HuH-7 (cell line): ENCODE results near the gene NANOS1.
"Not testable (repeated sequence)": the region's sequence is repeated elsewhere in the genome, so short reads cannot be mapped to it uniquely, and the experiment has no call there.

Source experiments
- DNase-seq: peaks from one replicate; pipeline ENCODE4 v3.0.0; 2011; ENCODE audit warnings: low spot score

NANOS1 gene

GRCh38 chr10:119007211-119007574 is 22.3 kb upstream of the NANOS1 start:
- no peak for DNase-seq

- DNase-seq = no peak
Measured at GRCh38 chr10:119020627-119020946, 8.9 kb upstream of the NANOS1 start.

DNA sequence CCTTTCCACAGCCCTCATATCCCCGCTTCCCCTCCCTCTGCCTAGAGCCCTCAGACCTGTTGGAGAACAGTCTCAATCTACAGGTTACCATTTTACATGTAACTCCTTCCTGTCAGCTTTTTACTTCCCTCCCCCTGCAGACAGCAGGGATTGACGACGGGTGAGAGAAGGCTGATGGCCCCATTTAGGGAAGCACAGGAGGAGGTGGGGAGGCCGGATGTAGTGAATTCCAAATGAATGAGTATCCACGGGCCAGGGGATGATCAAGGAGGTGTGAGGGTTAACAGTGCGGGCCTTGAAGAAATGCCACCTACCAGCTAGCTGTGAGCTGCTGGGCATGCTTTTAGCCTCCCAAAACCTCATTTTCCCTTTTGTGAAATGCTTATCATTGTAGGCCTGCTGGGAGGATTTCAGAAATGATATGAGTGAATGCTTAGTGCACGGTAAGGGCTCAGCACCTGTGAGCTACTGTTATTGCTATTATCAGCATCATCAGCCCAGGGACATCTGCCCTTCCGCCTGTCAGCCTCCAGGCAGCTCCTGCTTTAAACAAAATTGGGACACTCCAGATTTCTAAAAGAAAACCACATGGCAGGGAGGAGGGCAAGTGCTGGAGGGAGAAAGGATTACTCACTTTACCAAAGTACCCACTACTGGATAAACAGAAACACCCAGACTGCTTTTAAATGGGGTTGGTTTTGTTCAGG is 6.5 kb upstream of the NANOS1 start:
- no peak for DNase-seq

- no peak for DNase-seq
Measured at GRCh38 chr10:119023553-119023868, 6.0 kb upstream of the NANOS1 start.

DNA sequence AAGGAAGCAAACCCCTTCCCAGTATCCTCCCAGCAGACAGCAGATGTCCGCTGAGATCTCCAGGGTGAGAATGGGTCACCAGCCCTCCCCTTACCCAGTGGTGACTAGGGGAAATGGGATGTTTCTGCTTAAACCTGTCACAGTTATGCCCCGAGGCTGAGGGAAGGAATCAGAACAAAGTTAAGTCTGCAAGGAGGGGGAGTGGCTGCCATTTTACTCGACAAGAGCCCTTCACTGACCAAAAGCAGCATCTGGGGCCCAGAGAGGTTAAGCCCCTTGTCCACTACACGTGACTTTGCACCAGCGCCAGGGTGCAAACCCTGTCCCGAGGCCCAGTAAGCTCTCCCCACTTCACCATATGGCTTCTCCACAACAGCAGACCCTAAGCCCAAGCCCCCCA is 4.6 kb upstream of the NANOS1 start:
- DNase-seq = no peak

GRCh38 chr10:119025336-119025735 is 4.2 kb upstream of the NANOS1 start:
- DNase-seq = no peak

- DNase-seq = no peak
Measured at GRCh38 chr10:119025776-119026175, 3.7 kb upstream of the NANOS1 start.

GRCh38 chr10:119026301-119027110 is 3.0 kb upstream of the NANOS1 start:
- no peak for DNase-seq

DNA sequence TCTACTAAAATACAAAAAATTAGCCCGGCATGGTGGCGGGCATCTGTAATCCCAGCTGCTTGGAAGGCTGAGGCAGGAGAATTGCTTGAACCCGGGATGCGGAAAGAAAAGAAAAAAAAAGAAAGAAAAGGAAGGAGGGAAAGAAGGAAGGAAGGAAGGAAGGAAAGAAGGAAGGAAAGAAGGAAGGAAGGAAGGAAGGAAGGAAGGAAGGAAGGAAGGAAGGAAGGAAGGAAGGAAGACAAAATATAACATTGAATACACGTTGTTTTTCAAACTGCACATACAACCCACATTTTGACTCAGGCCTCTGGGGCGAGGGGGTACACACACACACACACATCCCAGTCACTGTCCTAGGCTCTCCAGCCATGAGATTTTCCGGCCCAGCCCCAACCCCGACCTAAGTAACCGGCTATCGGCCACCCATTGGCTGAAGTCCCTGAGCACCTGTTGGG is 1.0 kb upstream of the NANOS1 start:
- not testable (repeated sequence) for DNase-seq

GRCh38 chr10:119028900-119029612 is 458 bp upstream of the NANOS1 start:
- peak; percentile 96 for DNase-seq

DNA sequence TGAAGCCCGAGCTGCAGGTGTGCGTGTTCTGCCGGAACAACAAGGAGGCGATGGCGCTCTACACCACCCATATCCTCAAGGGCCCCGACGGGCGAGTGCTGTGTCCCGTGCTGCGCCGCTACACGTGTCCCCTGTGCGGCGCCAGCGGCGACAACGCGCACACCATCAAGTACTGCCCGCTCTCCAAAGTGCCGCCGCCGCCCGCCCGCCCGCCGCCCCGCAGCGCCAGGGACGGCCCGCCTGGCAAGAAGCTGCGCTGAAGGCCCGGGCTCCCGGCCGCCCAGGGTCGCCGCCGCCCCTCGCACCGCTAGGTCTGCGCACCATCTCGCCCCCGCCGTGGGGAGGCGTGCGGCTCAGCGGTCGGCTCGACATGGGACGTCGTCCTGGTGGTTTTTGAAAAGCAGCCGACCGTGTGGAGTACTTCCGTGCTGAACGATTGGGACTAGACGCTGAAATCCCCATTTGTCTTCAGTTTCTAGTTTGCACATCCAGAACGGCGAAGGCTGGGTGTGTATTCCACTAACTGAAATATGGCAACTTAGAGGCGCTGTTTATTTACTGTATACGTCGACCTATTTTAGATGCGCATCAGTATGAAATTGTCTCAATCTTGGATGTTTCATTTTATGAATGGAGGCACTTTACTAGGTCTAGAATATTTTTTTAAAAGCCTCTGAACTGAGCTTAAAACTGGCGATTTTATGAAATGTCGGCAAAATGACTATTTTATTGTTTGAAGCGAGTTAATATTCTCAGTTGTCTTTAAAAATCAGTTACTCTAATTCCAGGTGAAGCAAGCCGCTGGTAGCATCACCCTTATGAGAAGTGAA is 1.1 kb downstream of the NANOS1 start:
- DNase-seq = peak; percentile 55

DNA sequence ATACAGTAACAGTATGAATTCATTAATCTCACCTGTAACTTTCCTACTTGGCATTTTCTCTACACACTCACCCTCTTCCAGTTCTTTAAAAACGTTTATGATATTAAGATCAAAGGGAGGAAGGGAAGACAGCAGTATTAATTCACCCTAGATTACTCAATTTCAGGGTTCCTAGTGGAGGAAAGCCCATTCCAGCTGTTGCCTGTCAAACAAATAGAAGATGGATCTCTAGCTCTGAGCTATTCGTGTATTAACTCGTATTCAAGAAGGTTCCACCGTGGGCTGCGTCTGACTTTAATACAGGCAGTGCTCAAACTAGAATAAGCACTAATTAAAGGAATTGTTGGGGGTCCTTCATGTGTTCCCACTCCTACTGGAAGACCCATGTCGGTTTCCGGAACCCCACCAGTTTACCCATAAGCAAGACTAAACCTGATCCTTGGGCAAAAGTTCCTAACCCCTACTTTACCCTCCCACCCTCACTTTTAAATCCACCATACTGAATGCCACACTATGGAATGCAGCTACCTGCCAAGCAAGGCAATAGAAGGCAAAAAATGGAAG is 2.1 kb downstream of the NANOS1 start:
- no peak for DNase-seq

DNA sequence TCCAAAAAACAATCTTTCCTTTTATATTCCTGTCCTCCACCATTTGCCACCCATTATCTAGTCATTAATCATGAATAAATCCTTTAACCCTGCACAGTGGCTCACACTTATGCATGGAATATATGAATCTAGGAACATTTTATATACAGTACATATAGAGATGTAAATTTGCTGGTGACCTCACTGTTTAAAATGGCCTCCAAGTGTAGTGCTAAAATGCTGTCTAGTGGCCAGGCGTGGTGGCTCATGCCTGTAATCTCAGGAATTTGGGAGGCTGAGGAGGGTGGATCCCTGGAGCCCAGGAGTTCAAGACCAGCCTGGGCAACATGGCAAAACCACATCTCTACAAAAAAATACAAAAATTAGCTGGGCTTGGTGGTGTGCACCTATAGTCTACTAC is 9.6 kb downstream of the NANOS1 start:
- DNase-seq = no peak

DNA sequence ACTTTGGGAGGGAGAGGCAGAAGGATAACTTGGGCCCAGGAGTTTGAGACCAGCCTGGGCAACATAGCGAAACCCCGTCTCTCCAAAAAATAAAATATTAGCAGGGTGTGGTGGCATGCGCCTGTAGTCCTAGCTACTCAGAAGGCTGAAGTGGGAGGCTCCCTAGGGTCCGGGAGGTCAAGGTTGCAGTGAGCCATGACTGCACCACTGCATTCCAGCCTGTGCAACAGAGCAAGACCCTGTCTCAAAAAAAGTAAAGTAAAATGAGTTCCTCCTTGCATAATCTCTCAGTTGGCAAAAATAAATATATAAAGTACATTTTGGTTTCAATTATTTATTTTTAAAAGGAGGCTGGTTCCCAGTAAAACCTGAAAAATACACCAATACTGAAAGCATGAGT is 11.8 kb downstream of the NANOS1 start:
- no peak for DNase-seq

- no peak for DNase-seq
Measured at GRCh38 chr10:119042169-119042568, 12.7 kb downstream of the NANOS1 start.

GRCh38 chr10:119045561-119045960 is 16.0 kb downstream of the NANOS1 start:
- no peak for DNase-seq

DNA sequence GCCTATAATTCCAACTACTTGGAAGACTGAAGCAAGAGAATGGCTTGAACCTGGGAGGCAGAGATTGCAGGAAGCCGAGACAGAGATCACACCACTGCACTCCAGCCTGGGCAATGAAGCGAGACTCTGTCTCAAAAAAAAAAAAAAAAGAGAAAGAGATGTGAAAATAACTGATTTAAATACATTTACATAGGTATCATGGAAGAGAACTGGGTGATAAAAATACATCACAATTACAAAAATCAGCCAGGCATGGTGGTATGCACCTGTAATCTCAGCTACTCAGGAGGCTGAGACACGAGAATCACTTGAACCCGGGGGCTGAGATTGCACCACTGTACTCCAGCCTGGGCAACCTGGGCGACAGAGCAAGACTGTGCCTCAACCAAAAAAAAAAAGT is 19.8 kb downstream of the NANOS1 start:
- no peak for DNase-seq

DNA sequence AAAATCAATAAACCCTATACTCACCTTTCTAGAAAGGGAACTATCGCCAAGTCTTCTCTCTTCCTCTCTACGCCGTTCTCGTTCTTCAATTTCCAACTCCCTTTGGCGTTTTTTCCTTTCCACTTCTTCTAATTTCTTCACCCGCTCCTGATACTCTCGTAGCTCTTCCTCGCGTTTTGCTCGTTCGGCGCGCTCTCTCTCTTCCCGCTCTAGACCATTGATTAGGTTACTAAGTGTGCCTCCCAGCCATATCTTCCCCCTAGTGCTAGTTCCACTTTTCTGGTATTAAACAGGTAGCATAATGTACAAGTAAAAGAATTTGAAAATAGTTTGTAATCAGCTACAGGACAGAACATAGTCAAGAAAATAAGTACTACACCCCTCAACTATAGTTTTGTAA is 20.3 kb downstream of the NANOS1 start:
- no peak for DNase-seq

- DNase-seq = no peak
Measured at GRCh38 chr10:119051775-119052174, 22.3 kb downstream of the NANOS1 start.

DNA sequence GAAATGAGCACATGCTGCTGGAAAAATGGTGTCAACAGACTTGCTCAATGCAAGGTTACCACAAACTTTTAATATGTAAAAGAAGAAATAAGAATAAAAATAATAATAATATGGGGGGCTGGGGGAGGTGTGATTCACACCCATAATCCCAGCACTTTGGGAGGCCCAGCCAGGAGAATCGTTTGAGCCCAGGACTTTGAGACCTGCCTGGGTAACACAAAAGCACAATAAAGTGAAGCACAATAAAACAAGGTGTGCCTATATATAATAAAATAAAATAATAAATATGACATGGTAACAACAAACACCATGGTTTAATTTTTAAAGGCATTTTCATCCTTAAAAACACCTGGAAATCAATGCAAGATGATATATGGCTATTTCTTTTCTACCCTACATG is 26.0 kb downstream of the NANOS1 start:
- no peak for DNase-seq

DNA sequence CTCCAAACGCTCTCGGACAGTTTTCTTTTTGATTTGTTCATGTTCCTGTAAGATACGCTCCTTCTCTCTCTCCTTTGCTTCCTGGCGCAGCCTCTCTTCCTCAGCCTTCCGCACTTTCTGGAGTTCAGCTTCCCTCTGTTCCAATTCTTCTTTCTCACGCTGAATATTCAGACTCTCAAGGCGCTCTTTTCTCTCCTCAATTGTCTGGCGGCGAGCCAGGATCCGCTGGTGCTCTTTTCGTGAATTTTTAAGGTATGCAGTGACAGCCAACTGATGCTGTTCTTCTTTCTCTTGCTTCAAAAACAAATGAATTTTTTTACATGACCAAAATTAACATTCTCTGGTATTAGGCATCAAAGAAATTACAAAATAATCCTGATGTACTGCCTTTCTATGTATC is 28.5 kb downstream of the NANOS1 start:
- DNase-seq = no peak

DNA sequence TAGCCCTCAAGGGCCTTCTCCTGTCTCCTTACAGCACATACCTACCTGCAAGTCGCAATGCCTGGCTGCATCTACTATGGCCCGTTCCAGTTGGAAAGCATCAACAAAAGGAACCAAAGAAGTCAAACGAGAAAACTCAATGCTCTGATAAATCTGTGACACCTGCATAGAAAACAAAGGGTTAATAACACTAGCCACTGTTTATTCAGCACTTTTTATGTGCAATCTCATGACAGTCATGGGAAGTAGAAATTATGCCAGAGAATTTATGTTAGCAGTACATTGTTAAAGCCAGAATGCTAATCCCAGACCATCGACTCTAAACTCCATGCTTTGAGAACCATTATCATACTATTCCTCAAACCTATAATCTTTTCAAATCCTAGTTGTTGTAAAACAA is 30.0 kb downstream of the NANOS1 start:
- DNase-seq = no peak
